Kidney glomerular epithelial cell (primary cell): ENCODE data around the gene PALM3.
A peak's percentile ranks its signal among the peaks of the same experiment; 100 is the strongest.
"Not testable (repeated sequence)": the region's sequence is repeated elsewhere in the genome, so short reads cannot be mapped to it uniquely, and the experiment has no call there.

ENCODE experiments used
- DNase-seq: peaks from one replicate; lab custom pipeline; 2025; lab: John Stamatoyannopoulos, UW

PALM3 gene

GRCh38 chr19:14058182-14059092 is 3.4 kb downstream of the PALM3 start:
- DNase-seq, result no peak

GRCh38 chr19:14056741-14057356 is 5.0 kb downstream of the PALM3 start:
- DNase-seq, result no peak

GRCh38 chr19:14056069-14056666 is 5.7 kb downstream of the PALM3 start:
- DNase-seq, result no peak

GRCh38 chr19:14055396-14055795 is 6.5 kb downstream of the PALM3 start:
- no peak for DNase-seq

- DNase-seq, result no peak
Observed at GRCh38 chr19:14054721-14055120, 7.2 kb downstream of the PALM3 start.

GRCh38 chr19:14054099-14054498 is 7.8 kb downstream of the PALM3 start:
- DNase-seq, result no peak

GRCh38 chr19:14053500-14053899 is 8.4 kb downstream of the PALM3 start:
- DNase-seq, result no peak

GRCh38 chr19:14053032-14053431 is 8.8 kb downstream of the PALM3 start:
- DNase-seq, result no peak

- no peak for DNase-seq
Observed at GRCh38 chr19:14052470-14052869, 9.4 kb downstream of the PALM3 start.

GRCh38 chr19:14051980-14052379 is 9.9 kb downstream of the PALM3 start:
- DNase-seq, result no peak

GRCh38 chr19:14050961-14051360 is 10.9 kb downstream of the PALM3 start:
- DNase-seq, result not testable (repeated sequence)

GRCh38 chr19:14050512-14050911 is 11.4 kb downstream of the PALM3 start:
- DNase-seq, result no peak

GRCh38 chr19:14048443-14049153 is 13.3 kb downstream of the PALM3 start:
- DNase-seq, result no peak

GRCh38 chr19:14047866-14048265 is 14.0 kb downstream of the PALM3 start:
- not testable (repeated sequence) for DNase-seq

GRCh38 chr19:14042659-14043608 is 18.9 kb downstream of the PALM3 start:
- peak; percentile 25 for DNase-seq

- no peak for DNase-seq
Observed at GRCh38 chr19:14039181-14039580, 22.7 kb downstream of the PALM3 start.

- no peak for DNase-seq
Observed at GRCh38 chr19:14035706-14036105, 26.2 kb downstream of the PALM3 start.

GRCh38 chr19:14035159-14035558 is 26.7 kb downstream of the PALM3 start:
- DNase-seq, result not testable (repeated sequence)

GRCh38 chr19:14033946-14034345 is 27.9 kb downstream of the PALM3 start:
- DNase-seq, result no peak

- peak; percentile 10 for DNase-seq
Observed at GRCh38 chr19:14031719-14032480, 30.0 kb downstream of the PALM3 start, which contains the start of gene IL27RA. Gene IL27RA (plus strand): TSS chr19:14031762. CDS start chr19:14031873, 111 bp downstream.
